ENCODE measurements around the gene CDH2.

Gene CDH2

GRCh38 chr18:28176948-28177827 lies at the start of gene CDH2:
TSS of gene CDH2 (minus strand) at chr18:28177130. CDS start at chr18:28177022, 108 bp downstream.
- no peak for DNase-seq

GRCh38 chr18:28212060-28212459 lies 35.1 kb upstream of the CDH2 start:
- no peak for DNase-seq

- DNase-seq: no peak
These were observed 31.9 kb upstream of the CDH2 start for GRCh38 chr18:28208712-28209265.

GRCh38 chr18:28208268-28208667 lies 31.3 kb upstream of the CDH2 start:
- DNase-seq: no peak

GRCh38 chr18:28204154-28204553 lies 27.2 kb upstream of the CDH2 start:
- DNase-seq: no peak

GRCh38 chr18:28201056-28201455 lies 24.1 kb upstream of the CDH2 start:
- DNase-seq: no peak

- DNase-seq: no peak
These were observed 21.7 kb upstream of the CDH2 start for GRCh38 chr18:28198620-28199019.

- DNase-seq: no peak
These were observed 16.3 kb upstream of the CDH2 start for GRCh38 chr18:28193177-28193778.

GRCh38 chr18:28189400-28190239 lies 12.7 kb upstream of the CDH2 start:
- no peak for DNase-seq

GRCh38 chr18:28185121-28185520 lies 8.2 kb upstream of the CDH2 start:
- DNase-seq: no peak

- DNase-seq: no peak
These were observed 6.6 kb upstream of the CDH2 start for GRCh38 chr18:28183418-28184078.

- no peak for DNase-seq
These were observed 4.7 kb upstream of the CDH2 start for GRCh38 chr18:28181616-28182015.

GRCh38 chr18:28178720-28179119 lies 1.8 kb upstream of the CDH2 start:
- DNase-seq: no peak

- DNase-seq: no peak
These were observed 1.1 kb upstream of the CDH2 start for GRCh38 chr18:28177828-28178635.

GRCh38 chr18:28176698-28176947 lies 307 bp downstream of the CDH2 start:
- no peak for DNase-seq

- no peak for DNase-seq
These were observed 816 bp downstream of the CDH2 start for GRCh38 chr18:28175930-28176697.

GRCh38 chr18:28175150-28175929 lies 1.6 kb downstream of the CDH2 start:
- no peak for DNase-seq

GRCh38 chr18:28174181-28174905 lies 2.6 kb downstream of the CDH2 start:
- DNase-seq: no peak

- DNase-seq: no peak
These were observed 5.1 kb downstream of the CDH2 start for GRCh38 chr18:28171837-28172236.

- DNase-seq: no peak
These were observed 8.2 kb downstream of the CDH2 start for GRCh38 chr18:28168725-28169124.
